H9 (cell line): Measurements from ENCODE around the gene MRPS10. TPM values are rescaled to one million over a fixed set of nuclear protein-coding genes. Genes with fewer than 3 reads are reported as not detected.
A peak's percentile ranks its signal among the peaks of the same experiment; 100 is the strongest.

ENCODE experiments used
- DNase-seq: peaks from one replicate; pipeline ENCODE4 v3.0.0-alpha.2; 2017
- H2AFZ ChIP-seq: one replicate; pipeline ENCODE4 v1.6.1; 2013; ENCODE audit warnings: mild to moderate bottlenecking, low read length, control low read depth, moderate library complexity
- H2AK5ac ChIP-seq: 2 replicates; pipeline ENCODE4 v1.6.1; 2013; ENCODE audit warnings: low read length, control low read depth, mixed read lengths; ENCODE audit not compliant: insufficient read length
- H2BK120ac ChIP-seq: one replicate; pipeline ENCODE4 v1.6.1; 2013; ENCODE audit warnings: low read depth, mild to moderate bottlenecking, low read length, control low read depth, inconsistent platforms; ENCODE audit not compliant: poor library complexity, severe bottlenecking
- H2BK12ac ChIP-seq: 2 replicates; pipeline ENCODE4 v1.6.1; 2013; ENCODE audit warnings: low read length, control low read depth, mixed read lengths, low read depth; ENCODE audit not compliant: insufficient read length
- H2BK15ac ChIP-seq: 2 replicates; pipeline ENCODE4 v1.6.1; 2013; ENCODE audit warnings: low read depth, low read length, control low read depth
- H2BK20ac ChIP-seq: one replicate; pipeline ENCODE4 v1.6.1; 2013; ENCODE audit warnings: low read depth, mild to moderate bottlenecking, low read length, control low read depth, inconsistent platforms; ENCODE audit not compliant: poor library complexity, severe bottlenecking
- H2BK5ac ChIP-seq: 2 replicates; pipeline ENCODE4 v1.6.1; 2013; ENCODE audit warnings: low read length, control low read depth, mixed read lengths; ENCODE audit not compliant: insufficient read length
- H3K14ac ChIP-seq: 2 replicates; pipeline ENCODE4 v1.6.1; 2013; ENCODE audit warnings: low read length, control low read depth; ENCODE audit not compliant: insufficient read depth
- H3K18ac ChIP-seq: 2 replicates; pipeline ENCODE4 v1.6.1; 2013; ENCODE audit warnings: low read depth, mild to moderate bottlenecking, mixed read lengths, low read length, control low read depth; ENCODE audit not compliant: insufficient read length
- H3K23ac ChIP-seq: 2 replicates; pipeline ENCODE4 v1.6.1; 2013; ENCODE audit warnings: low read length, control low read depth, mixed read lengths, low read depth; ENCODE audit not compliant: insufficient read length
- H3K23me2 ChIP-seq: 2 replicates; pipeline ENCODE4 v1.6.1; 2013; ENCODE audit warnings: low read depth, mild to moderate bottlenecking, mixed read lengths, low read length, control low read depth; ENCODE audit not compliant: insufficient read length, poor library complexity, severe bottlenecking
- H3K27ac ChIP-seq: 2 replicates; pipeline ENCODE4 v1.5.1; 2013; ENCODE audit warnings: low read length, control low read depth, mixed read lengths, low read depth; ENCODE audit not compliant: insufficient read length
- H3K27me3 ChIP-seq: 2 replicates; pipeline ENCODE4 v1.6.1; 2013; ENCODE audit warnings: low read length, control low read depth, inconsistent platforms; ENCODE audit not compliant: insufficient read depth
- H3K4ac ChIP-seq: 2 replicates; pipeline ENCODE4 v1.6.1; 2013; ENCODE audit warnings: low read depth, mild to moderate bottlenecking, control low read depth, inconsistent platforms, low read length, moderate library complexity
- H3K4me1 ChIP-seq: 2 replicates; pipeline ENCODE4 v1.6.1; 2013; ENCODE audit warnings: low read length, control low read depth, inconsistent platforms; ENCODE audit not compliant: insufficient read depth
- H3K4me2 ChIP-seq: 2 replicates; pipeline ENCODE4 v1.6.1; 2013; ENCODE audit warnings: low read length, control low read depth, mixed read lengths; ENCODE audit not compliant: insufficient read length, insufficient read depth
- H3K56ac ChIP-seq: 2 replicates; pipeline ENCODE4 v1.6.1; 2013; ENCODE audit warnings: low read depth, mild to moderate bottlenecking, mixed read lengths, low read length, control low read depth; ENCODE audit not compliant: insufficient read length
- H3K79me1 ChIP-seq: 2 replicates; pipeline ENCODE4 v1.6.1; 2013; ENCODE audit warnings: low read depth, mild to moderate bottlenecking, moderate library complexity, low read length, control low read depth, inconsistent platforms; ENCODE audit not compliant: insufficient read depth, poor library complexity, severe bottlenecking
- H3K79me2 ChIP-seq: 2 replicates; pipeline ENCODE4 v1.6.1; 2013; ENCODE audit warnings: low read length, control low read depth, inconsistent platforms; ENCODE audit not compliant: insufficient read depth
- H3K9ac ChIP-seq: 2 replicates; pipeline ENCODE4 v1.6.1; 2013; ENCODE audit warnings: low read length, control low read depth, mixed read lengths; ENCODE audit not compliant: insufficient read length; ENCODE audit errors: extremely low read depth
- H3K9me3 ChIP-seq: one replicate; pipeline ENCODE4 v1.6.1; 2013; ENCODE audit warnings: low read depth, low read length, inconsistent platforms; ENCODE audit not compliant: control insufficient read depth
- H3T11ph ChIP-seq: one replicate; pipeline ENCODE4 v1.6.1; 2013; ENCODE audit warnings: mild to moderate bottlenecking, low read length, control low read depth, inconsistent platforms
- H4K20me1 ChIP-seq: one replicate; pipeline ENCODE4 v1.6.1; 2013; ENCODE audit not compliant: control insufficient read depth, insufficient read length, insufficient read depth
- H4K5ac ChIP-seq: 2 replicates; pipeline ENCODE4 v1.6.1; 2013; ENCODE audit warnings: low read depth, mild to moderate bottlenecking, mixed read lengths, low read length, control low read depth; ENCODE audit not compliant: insufficient read length
- H4K8ac ChIP-seq: replicated peaks from 2 replicates; pipeline ENCODE4 v1.6.1; 2013; ENCODE audit warnings: low read length, control low read depth, mixed read lengths, low read depth; ENCODE audit not compliant: insufficient read length
- H4K91ac ChIP-seq: 2 replicates; pipeline ENCODE4 v1.6.1; 2013; ENCODE audit warnings: low read depth, mild to moderate bottlenecking, moderate library complexity, mixed read lengths, low read length, control low read depth; ENCODE audit not compliant: insufficient read length
- H3K27ac Mint-ChIP-seq, 3 experiments: 2 replicates in 2 of 3; 3 replicates in 1 of 3; pipeline ENCODE4 v1.8.0; 2020 to 2021; ENCODE audit warnings: mixed read lengths in 3 of 3, mild to moderate bottlenecking in 1 of 3, moderate library complexity in 1 of 3
- H3K27me3 Mint-ChIP-seq: 2 replicates; pipeline ENCODE4 v1.8.0; 2021; ENCODE audit warnings: low read depth, mild to moderate bottlenecking, moderate library complexity, mixed read lengths
- H3K36me3 Mint-ChIP-seq, 3 experiments: 2 replicates in 2 of 3; 3 replicates in 1 of 3; pipeline ENCODE4 v1.8.0; 2020 to 2021; ENCODE audit warnings: low read depth in 3 of 3, mixed read lengths in 3 of 3; ENCODE audit not compliant: insufficient read depth in 1 of 3
- H3K4me1 Mint-ChIP-seq, 2 experiments: 2 replicates each; pipeline ENCODE4 v1.8.0; 2020; ENCODE audit warnings: mixed read lengths in 2 of 2
- H3K4me3 Mint-ChIP-seq, 2 experiments: 2 replicates in 1 of 2; 3 replicates in 1 of 2; pipeline ENCODE4 v1.8.0; 2020 to 2021; ENCODE audit warnings: mild to moderate bottlenecking in 2 of 2, mixed read lengths in 2 of 2, moderate library complexity in 1 of 2
- H3K9me3 Mint-ChIP-seq, 2 experiments: 2 replicates in 1 of 2; 3 replicates in 1 of 2; pipeline ENCODE4 v1.8.0; 2020; ENCODE audit warnings: mild to moderate bottlenecking in 2 of 2, mixed read lengths in 2 of 2, moderate library complexity in 1 of 2
- WGBS: extraction: QIAGEN DNeasy Blood & Tissue Kit; methylation state at CpG from one replicate; pipeline ENCODE4 v1.1.7; 2013; ENCODE audit warnings: missing lambda C conversion rate, low lambda C conversion rate, mixed read lengths; ENCODE audit not compliant: insufficient read length; ENCODE audit errors: extremely low coverage; 5-methylcytosine and 5-hydroxymethylcytosine counted together
- total RNA-seq: library from RNA; stranded (reverse); gene quantifications from 2 replicates; pipeline ENCODE4 v1.2.1, GENCODE V29; 2021
- TF ChIP-seq, protein P1 (sequence below): fragments of 200-600 bp; sonication (generic); conservative IDR thresholded peaks from 3 replicates; pipeline ENCODE4 v1.8.0; 2021; ENCODE audit warnings: antibody characterized with exemption, mild to moderate bottlenecking

The MRPS10 gene
- total RNA-seq, 1 experiment from 2014 or later, result 33.9 TPM

DNA sequence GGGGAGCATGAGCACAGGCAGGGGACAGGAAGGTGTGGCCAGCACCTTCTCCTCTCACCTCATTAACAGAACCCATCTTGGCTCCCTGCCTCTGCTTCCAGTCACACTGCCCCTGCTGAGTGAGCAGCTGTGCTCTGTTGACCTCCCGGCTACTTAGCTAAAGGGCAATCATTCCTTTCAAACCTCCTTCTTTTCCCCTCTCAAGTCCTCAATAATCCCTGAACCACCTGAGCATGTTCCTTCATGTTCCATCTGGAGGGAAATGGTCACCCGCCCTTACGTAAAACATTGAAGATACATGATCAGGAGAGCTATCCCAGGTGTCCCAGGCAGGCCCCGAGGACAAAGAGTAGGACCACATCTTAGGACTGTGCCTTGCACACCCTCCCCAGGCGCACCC lies 21.7 kb upstream of the MRPS10 start:
- H3K23ac ChIP-seq, result no peak overlapping the region
- no peaks in the 10 kb centered on the region for H3K23me2 ChIP-seq
- H2BK20ac ChIP-seq, result no peak overlapping the region
- H2AFZ ChIP-seq, result no peak overlapping the region
- H3K4me1 Mint-ChIP-seq, result peaks cover 37 to 40% of the 10 kb centered on the region in 2 experiments
- H3K56ac ChIP-seq, result no peak overlapping the region
- H3K4me1 ChIP-seq, result no peaks in the 10 kb centered on the region; the same call in 1 of the 2 replicates
- no peak overlapping the region for H2BK12ac ChIP-seq
- H3K79me2 ChIP-seq, result no peaks in the 10 kb centered on the region
- H4K8ac ChIP-seq, result no peak overlapping the region
- TF ChIP-seq, protein P1, sequence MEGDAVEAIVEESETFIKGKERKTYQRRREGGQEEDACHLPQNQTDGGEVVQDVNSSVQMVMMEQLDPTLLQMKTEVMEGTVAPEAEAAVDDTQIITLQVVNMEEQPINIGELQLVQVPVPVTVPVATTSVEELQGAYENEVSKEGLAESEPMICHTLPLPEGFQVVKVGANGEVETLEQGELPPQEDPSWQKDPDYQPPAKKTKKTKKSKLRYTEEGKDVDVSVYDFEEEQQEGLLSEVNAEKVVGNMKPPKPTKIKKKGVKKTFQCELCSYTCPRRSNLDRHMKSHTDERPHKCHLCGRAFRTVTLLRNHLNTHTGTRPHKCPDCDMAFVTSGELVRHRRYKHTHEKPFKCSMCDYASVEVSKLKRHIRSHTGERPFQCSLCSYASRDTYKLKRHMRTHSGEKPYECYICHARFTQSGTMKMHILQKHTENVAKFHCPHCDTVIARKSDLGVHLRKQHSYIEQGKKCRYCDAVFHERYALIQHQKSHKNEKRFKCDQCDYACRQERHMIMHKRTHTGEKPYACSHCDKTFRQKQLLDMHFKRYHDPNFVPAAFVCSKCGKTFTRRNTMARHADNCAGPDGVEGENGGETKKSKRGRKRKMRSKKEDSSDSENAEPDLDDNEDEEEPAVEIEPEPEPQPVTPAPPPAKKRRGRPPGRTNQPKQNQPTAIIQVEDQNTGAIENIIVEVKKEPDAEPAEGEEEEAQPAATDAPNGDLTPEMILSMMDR, result no peak
- no peak overlapping the region for H3K9ac ChIP-seq
- H3K79me1 ChIP-seq, result no peaks in the 10 kb centered on the region
- no peaks in the 10 kb centered on the region for H3K27me3 ChIP-seq
- H3K4me2 ChIP-seq, result no peak overlapping the region
- no peak overlapping the region for H2BK5ac ChIP-seq
- no peak overlapping the region for H2AK5ac ChIP-seq
- no peak overlapping the region for H2BK120ac ChIP-seq
- peak overlapping the region; percentile 11 to 97 (median 81); a peak in 5 of 7 replicates for H3K27ac Mint-ChIP-seq
- H3K4me3 Mint-ChIP-seq, result no peak overlapping the region; a peak in 1 of 5 replicates
- H3K18ac ChIP-seq, result no peak overlapping the region
- H2BK15ac ChIP-seq, result no peak overlapping the region
- H3K9me3 ChIP-seq, result no peaks in the 10 kb centered on the region
- H3K4ac ChIP-seq, result no peak overlapping the region
- no peak overlapping the region for H3K27ac ChIP-seq
- no peak overlapping the region for H4K91ac ChIP-seq
- no peak overlapping the region for H4K5ac ChIP-seq
- H3K9me3 Mint-ChIP-seq, result no peaks in the 10 kb centered on the region
- peaks cover 31 to 65% (median 50%) of the 10 kb centered on the region in 3 experiments; a peak in 6 of 7 replicates for H3K36me3 Mint-ChIP-seq
- H3T11ph ChIP-seq, result no peak overlapping the region
- H3K27me3 Mint-ChIP-seq, result no peaks in the 10 kb centered on the region; the same call in 1 of the 2 replicates
- no CpG with 5 or more reads among the region's 5 CpGs for WGBS
- no peak for DNase-seq
- H3K14ac ChIP-seq, result no peak overlapping the region
- H4K20me1 ChIP-seq, result no peaks in the 10 kb centered on the region
